Activated T-helper 9 cell treated with anti-CD3 and anti-CD28 coated beads, Interleukin-2, amount 50 U/mL, for 16 hours (primary cell): Measurements from ENCODE around the gene INTS14.
"Not testable (repeated sequence)": the region's sequence is repeated elsewhere in the genome, so short reads cannot be mapped to it uniquely, and the experiment has no call there.

Source experiments
- DNase-seq: peaks from one replicate; pipeline ENCODE4 v3.0.0-alpha.2; 2020; ENCODE audit warnings: low read depth

INTS14 gene

GRCh38 chr15:65631503-65631902 lies 20.6 kb upstream of the INTS14 start:
- DNase-seq, result no peak

GRCh38 chr15:65630760-65631159 lies 19.8 kb upstream of the INTS14 start:
- DNase-seq, result no peak

GRCh38 chr15:65629548-65629947 lies 18.6 kb upstream of the INTS14 start:
- no peak for DNase-seq

GRCh38 chr15:65626856-65627255 lies 15.9 kb upstream of the INTS14 start:
- no peak for DNase-seq

- DNase-seq, result no peak
Measured at GRCh38 chr15:65623103-65623502, 12.2 kb upstream of the INTS14 start.

- DNase-seq, result no peak
Measured at GRCh38 chr15:65621638-65622037, 10.7 kb upstream of the INTS14 start, which contains the start of gene SLC24A1. Gene SLC24A1 (plus strand): TSS chr15:65621938. CDS start chr15:65624081, 2,143 bp downstream.

GRCh38 chr15:65620833-65621232 lies 9.9 kb upstream of the INTS14 start:
- no peak for DNase-seq

GRCh38 chr15:65619626-65620290 lies 8.8 kb upstream of the INTS14 start:
- no peak for DNase-seq

- no peak for DNase-seq
Measured at GRCh38 chr15:65618560-65619109, 7.7 kb upstream of the INTS14 start.

- DNase-seq, result not testable (repeated sequence)
Measured at GRCh38 chr15:65615887-65616286, 5.0 kb upstream of the INTS14 start.

- DNase-seq, result no peak
Measured at GRCh38 chr15:65612949-65613744, 2.2 kb upstream of the INTS14 start.

GRCh38 chr15:65612616-65612946 lies 1.6 kb upstream of the INTS14 start:
- DNase-seq, result no peak

GRCh38 chr15:65611888-65612615 lies 1.1 kb upstream of the INTS14 start:
- no peak for DNase-seq

GRCh38 chr15:65603559-65603958 lies 7.4 kb downstream of the INTS14 start:
- no peak for DNase-seq

GRCh38 chr15:65603134-65603533 lies 7.8 kb downstream of the INTS14 start:
- DNase-seq, result no peak

GRCh38 chr15:65599677-65600076 lies 11.3 kb downstream of the INTS14 start:
- no peak for DNase-seq

- no peak for DNase-seq
Measured at GRCh38 chr15:65598468-65598867, 12.5 kb downstream of the INTS14 start.

- DNase-seq, result no peak
Measured at GRCh38 chr15:65595960-65596359, 15.0 kb downstream of the INTS14 start.

- no peak for DNase-seq
Measured at GRCh38 chr15:65587094-65587493, 23.8 kb downstream of the INTS14 start.

- no peak for DNase-seq
Measured at GRCh38 chr15:65584241-65584640, 26.7 kb downstream of the INTS14 start.

GRCh38 chr15:65583701-65584100 lies 27.2 kb downstream of the INTS14 start:
- DNase-seq, result no peak

- no peak for DNase-seq
Measured at GRCh38 chr15:65580287-65580686, 30.6 kb downstream of the INTS14 start.

GRCh38 chr15:65579762-65580161 lies 31.2 kb downstream of the INTS14 start:
- DNase-seq, result no peak
